Cerebellar cortex (tissue), 1 donor: ENCODE data around the gene MAPK6.
A peak's percentile ranks its signal among the peaks of the same experiment; 100 is the strongest.
"Not testable (repeated sequence)": the region's sequence is repeated elsewhere in the genome, so short reads cannot be mapped to it uniquely, and the experiment has no call there.

ENCODE experiments used
- DNase-seq: peaks from one replicate; pipeline ENCODE4 v3.0.0-alpha.2; 2015; ENCODE audit warnings: low spot score

Gene MAPK6

GRCh38 chr15:52018693-52019393 lies at the start of gene MAPK6:
Gene MAPK6, plus strand, starts transcription at chr15:52019219. Its CDS starts 27,242 bp downstream, at chr15:52046461.
- peak; percentile 88 for DNase-seq

DNA sequence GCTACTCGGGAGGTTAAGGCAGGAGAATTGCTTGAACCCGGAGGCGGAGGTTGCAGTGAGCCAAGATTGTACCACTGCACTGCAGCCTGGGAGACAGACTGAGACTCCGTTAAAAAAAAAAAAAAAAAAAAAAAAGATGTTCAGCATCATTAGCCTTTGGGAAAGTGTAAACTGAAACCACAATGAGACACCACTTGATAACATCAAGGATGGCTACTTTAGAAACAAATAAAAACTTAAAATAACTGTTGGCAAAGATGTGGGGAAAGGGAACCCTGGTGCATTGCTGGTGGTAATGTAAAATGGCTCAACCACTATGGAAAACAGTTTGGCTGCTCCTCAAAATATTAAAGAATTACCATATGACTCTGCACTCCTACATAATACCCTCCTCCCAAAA lies 49.3 kb upstream of the MAPK6 start:
- DNase-seq: no peak

DNA sequence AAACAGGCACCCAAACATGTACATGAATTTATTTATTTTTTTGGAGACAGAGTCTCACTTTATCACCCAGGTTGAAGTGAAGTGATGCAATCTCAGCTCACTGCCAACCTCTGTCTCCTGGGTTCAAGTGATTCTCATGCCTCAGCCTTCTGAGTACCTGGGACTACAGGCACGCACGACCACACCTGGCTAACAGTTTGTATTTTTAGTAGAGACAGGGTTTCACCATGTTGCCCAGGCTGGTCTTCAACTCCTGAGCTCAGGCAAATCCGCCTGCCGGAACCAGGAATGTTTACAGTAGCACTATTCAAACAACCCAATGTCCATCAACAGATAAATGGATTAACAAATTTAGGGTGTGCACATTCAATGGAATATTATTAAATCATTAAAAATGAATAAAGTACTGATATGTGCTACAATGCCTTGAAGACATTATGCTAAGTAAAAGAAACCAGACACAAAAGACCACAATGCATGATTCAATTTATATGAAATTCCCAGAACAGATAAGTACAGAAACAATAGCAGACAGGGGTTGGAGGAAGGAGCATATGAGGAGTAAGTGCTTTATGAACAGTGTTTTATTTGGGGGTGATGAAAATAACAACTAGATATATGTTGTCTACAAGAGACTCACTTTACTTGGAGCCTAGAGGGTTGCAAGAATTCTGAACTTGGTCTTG lies 48.7 kb upstream of the MAPK6 start:
- no peak for DNase-seq

- DNase-seq: no peak
These were observed 48.0 kb upstream of the MAPK6 start for GRCh38 chr15:51971032-51971374.

- DNase-seq: peak; percentile 98
These were observed 47.5 kb upstream of the MAPK6 start, which contains the start of gene LEO1 for GRCh38 chr15:51971375-51972133. Gene LEO1, minus strand, starts transcription at chr15:51971778. Its CDS starts 33 bp downstream, at chr15:51971745.

DNA sequence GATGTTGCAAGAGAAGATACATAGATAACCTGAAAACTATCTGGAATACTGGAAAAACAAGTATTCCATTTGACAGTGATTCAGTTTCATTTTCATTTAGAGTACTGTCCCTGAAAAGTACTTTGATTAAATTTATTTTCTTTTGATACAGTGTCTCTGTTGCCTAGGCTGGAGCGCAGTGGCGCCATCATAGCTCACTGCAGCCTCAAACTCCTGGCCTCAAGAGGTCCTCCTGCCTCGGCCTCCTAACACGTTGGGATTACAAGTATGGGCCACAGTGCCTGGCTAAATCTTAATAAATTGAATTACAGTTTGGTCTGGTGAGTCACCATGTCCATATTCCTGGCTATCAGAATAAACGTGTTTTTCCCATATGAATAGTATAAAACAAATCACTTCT lies 45.8 kb upstream of the MAPK6 start:
- no peak for DNase-seq

DNA sequence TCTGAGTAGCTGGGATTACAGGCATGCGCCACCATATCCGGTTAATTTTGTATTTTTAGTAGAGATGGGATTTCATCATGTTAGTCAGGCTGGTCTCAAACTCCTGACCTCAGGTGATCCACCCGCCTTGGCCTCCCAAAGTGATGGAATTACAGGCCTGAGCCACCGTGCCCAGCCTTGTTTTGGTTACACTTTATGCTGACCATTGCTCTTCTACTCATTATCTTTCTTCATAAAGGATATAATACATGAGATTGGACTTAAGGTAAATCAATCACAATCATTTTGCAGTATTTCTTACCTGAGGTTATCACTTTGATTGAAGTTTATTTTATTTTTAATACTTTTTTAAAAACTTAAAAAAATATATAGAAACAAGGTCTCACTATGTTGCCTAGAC lies 45.2 kb upstream of the MAPK6 start:
- DNase-seq: no peak

DNA sequence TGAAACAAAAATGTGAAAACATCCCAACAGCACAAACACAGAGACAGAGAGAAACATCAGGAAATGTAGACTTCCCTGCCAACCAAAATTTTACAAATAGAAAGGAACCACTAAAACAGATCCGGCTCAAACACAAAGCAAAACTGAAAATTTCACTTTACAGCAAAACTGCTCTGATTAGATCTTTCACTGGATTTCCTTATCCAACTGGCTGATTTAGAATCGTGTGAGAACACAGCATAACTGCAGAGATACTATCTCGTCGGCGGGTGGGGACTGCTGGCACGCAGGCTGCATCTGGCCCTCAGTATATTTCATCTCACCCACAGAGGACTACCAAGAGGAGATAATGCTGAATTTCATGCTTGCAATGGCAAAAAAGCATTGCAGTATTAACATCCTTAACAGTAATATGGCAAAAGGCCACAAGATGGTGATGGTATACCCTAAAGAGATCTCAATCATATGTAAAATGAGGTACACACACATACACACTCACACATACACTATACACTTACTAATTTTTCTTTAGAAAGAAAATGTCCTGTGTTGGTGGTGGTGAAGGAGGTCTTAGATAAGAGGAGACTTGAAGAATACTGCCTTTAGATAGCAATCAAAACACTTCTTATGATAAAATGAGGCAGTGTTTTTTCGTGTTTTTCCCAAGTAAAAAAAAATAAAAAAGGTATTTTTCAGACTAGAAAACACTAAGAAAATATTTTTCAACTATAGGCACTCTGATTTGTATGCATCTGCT lies 36.8 kb upstream of the MAPK6 start:
- peak; percentile 36 for DNase-seq

DNA sequence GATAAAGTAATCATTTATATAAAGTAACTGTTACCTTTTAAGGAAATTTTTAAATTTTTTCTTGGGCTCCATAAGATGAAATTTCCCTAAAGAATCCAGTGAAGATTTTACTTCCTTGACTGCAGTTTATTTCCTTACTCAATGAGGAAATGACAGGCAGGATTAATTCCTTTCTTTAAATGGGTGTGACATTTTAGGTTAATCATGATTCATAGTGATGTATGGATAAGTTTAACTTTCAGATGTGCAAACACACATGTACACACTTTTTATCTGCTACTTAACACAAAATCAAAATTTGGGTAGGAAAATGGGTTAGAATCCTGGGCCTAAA lies 36.3 kb upstream of the MAPK6 start:
- no peak for DNase-seq

- no peak for DNase-seq
These were observed 27.9 kb upstream of the MAPK6 start for GRCh38 chr15:51991141-51991540.

DNA sequence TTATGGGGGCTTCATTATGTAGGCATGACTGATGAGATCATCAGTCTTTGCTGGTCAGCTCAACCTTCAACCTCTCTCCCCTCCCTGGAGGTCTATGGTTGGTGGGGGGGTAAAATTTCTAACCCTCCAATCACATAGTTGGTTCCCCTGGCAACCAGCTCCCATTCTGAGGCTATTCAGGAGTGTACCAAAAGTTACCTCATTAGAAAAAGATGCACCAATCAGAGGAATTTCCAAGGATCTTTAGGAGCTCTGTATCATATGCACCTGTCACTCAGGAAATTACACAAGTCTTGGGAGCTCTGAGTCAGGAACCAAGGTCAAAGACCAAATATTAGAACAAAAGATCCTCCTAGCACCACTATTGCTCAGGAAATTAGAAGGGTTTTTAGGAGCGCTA lies 26.1 kb upstream of the MAPK6 start:
- no peak for DNase-seq

DNA sequence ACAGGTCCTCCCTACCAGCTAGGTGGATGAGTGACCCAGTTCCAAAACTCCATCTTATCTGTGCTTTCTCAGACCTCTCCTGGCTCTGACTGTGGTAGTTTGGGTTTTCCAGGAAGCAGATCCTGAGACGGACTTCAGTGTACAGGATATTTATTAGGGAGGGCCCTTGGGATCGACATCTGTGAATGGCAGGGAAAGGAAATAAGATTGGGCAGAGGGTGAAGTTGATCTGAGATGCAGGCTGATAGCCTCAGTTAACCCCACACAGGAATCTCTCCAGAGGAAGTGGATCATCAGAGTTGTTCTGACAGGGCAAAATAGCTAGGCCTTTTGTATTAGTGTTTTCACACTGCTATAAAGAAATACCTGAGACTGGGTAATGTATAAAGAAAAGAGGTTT lies 16.7 kb upstream of the MAPK6 start:
- DNase-seq: no peak

DNA sequence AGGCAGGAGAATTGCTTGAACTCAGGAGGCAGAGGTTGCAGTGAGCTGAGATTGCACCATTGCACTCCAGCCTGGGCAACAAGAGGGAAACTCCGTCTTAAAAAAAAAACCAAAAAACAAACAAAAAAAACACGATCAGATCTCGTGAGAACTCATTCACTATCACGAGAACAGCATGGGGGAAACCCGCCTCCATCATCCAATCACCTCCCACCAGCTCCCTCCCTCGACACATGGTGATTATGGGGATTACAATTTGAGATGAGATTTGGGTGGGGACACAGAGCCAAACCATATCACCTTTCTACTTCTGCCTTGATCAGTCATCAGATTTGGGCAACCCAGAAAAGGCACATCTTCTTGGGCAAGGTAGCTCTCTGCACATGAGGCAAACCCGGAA lies 15.9 kb upstream of the MAPK6 start:
- not testable (repeated sequence) for DNase-seq

- DNase-seq: no peak
These were observed 15.3 kb upstream of the MAPK6 start for GRCh38 chr15:52003710-52004109.

DNA sequence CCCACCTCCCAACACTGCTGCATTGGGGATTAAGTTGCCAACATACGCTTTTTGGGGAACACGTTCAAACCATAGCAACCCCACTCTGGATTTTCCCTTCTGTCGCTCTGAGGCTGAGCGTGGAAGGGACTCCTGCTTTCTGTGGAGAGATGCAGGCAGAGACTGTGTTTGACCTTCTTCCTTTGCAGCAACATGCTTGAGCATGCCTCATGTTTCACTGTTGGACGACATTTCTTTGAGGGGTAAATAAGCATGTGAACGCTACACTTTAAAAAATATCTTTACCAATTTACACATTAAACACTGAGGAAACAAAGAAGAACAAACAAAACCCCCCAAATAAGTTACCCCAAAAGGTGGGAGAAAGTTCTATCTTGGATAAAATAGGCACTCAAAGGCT lies 14.2 kb upstream of the MAPK6 start:
- no peak for DNase-seq

DNA sequence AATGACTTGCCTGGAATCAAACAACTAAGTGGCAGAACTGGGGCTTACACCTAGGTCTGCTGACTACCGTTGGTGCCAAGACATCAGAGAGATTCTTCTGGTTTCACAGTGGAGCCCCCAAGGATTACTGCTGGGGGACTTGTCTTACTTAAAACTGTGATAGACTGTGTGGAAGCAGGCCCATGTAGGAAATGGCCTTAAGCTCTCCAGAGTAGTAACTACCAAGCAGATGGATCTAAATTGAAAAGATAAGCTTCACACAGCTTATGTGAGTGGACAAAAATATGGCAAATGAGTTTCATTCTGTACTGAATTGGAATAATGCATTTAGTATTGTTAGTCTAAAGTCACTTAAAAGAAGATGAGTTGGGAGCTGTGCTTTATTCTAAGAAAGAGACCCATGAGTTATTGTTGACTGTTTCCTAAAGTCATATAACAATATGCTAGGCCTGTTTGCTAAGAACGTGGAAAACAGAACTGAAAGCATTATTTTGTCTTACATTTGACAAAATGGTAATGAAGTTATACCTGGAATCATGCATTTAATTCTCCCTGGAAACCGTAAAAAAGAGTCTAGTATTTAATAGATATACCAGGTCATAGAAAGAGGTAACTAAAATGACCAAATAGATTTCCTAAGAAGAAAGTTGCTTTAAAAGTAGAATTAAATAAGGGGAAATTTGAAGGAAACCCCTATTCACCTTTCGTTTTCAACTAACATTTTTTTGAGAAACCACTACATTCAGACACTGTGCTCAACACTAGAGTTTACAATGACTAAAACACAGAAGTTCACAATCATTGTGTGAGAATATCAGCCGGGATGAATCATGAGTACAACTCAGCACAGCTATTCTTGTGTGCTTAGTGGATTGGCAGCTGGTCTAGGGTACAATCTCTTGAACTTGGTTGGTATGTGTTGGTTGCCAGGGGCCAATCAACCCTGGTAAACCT lies 13.0 kb upstream of the MAPK6 start:
- no peak for DNase-seq

GRCh38 chr15:52006702-52007340 lies 12.2 kb upstream of the MAPK6 start:
- no peak for DNase-seq

- DNase-seq: no peak
These were observed 10.7 kb upstream of the MAPK6 start for GRCh38 chr15:52008359-52008697.

GRCh38 chr15:52008698-52009434 lies 10.2 kb upstream of the MAPK6 start:
- no peak for DNase-seq
